Measurements from ENCODE around the gene KCTD12.

GRCh38 chr13:76865109-76865508 is 21.1 kb downstream of the KCTD12 start:
- TF ChIP-seq POLR2AphosphoS5 (IDR thresholded peaks at IDR 0.05; ENCODE audit: borderline replicate concordance, low read depth, low read length) (no peak), EZH2 (IDR thresholded peaks at IDR 0.05) (no peak)
